GM23338 (cell line): ENCODE measurements around the gene NID2. TPM values are rescaled to one million over a fixed set of nuclear protein-coding genes. Genes with fewer than 3 reads are reported as not detected.

ENCODE experiments used
- ATAC-seq: fragments of 200-7000 bp; cut with Tn5 transposase; 3 replicates; pipeline ENCODE4 v1.9.1; 2020
- DNase-seq: peaks from one replicate; pipeline ENCODE4 v3.0.0-alpha.2; 2015; ENCODE audit warnings: low spot score
- H2AFZ ChIP-seq: fragments of 200-600 bp; sonication (generic); 2 replicates; pipeline ENCODE4 v1.8.0; 2016; ENCODE audit warnings: antibody characterized with exemption, mild to moderate bottlenecking, moderate library complexity
- H3F3A ChIP-seq: fragments of 200-600 bp; sonication (generic); replicated peaks from 2 replicates; pipeline ENCODE4 v1.8.0; 2017; ENCODE audit warnings: antibody characterized with exemption, mixed run types, low read depth
- H3K27ac ChIP-seq: fragments of 200-600 bp; sonication (generic); 2 replicates; pipeline ENCODE4 v1.6.1; 2016; ENCODE audit warnings: low read depth
- H3K27me3 ChIP-seq: fragments of 200-600 bp; sonication (generic); 2 replicates; pipeline ENCODE4 v1.8.0; 2016; ENCODE audit warnings: mild to moderate bottlenecking, mixed run types, moderate library complexity; ENCODE audit not compliant: insufficient read depth
- H3K36me3 ChIP-seq: fragments of 200-600 bp; sonication (generic); 2 replicates; pipeline ENCODE4 v1.8.0; 2016; ENCODE audit warnings: mild to moderate bottlenecking; ENCODE audit not compliant: insufficient read depth
- H3K4me1 ChIP-seq: fragments of 200-600 bp; sonication (generic); 2 replicates; pipeline ENCODE4 v1.8.0; 2016; ENCODE audit warnings: mild to moderate bottlenecking, moderate library complexity; ENCODE audit not compliant: insufficient read depth
- H3K4me2 ChIP-seq: fragments of 200-600 bp; sonication (generic); 2 replicates; pipeline ENCODE4 v1.7.1; 2017; ENCODE audit warnings: mixed run types
- H3K4me3 ChIP-seq: fragments of 200-600 bp; sonication (generic); 2 replicates; pipeline ENCODE4 v1.6.1; 2016; ENCODE audit warnings: mixed run types
- H3K79me2 ChIP-seq: fragments of 200-600 bp; sonication (generic); replicated peaks from 2 replicates; pipeline ENCODE4 v1.8.0; 2017; ENCODE audit warnings: mild to moderate bottlenecking; ENCODE audit not compliant: insufficient read depth
- H3K9me2 ChIP-seq: fragments of 200-600 bp; sonication (generic); 2 replicates; pipeline ENCODE4 v1.8.0; 2017; ENCODE audit not compliant: insufficient read depth
- H4K20me1 ChIP-seq: fragments of 200-600 bp; sonication (generic); replicated peaks from 2 replicates; pipeline ENCODE4 v1.8.0; 2017; ENCODE audit warnings: mild to moderate bottlenecking; ENCODE audit not compliant: insufficient read depth
- H3K27ac Mint-ChIP-seq: 2 replicates; pipeline ENCODE4 v1.8.0; 2020; ENCODE audit warnings: inconsistent platforms, mild to moderate bottlenecking, moderate library complexity, mixed read lengths
- H3K27me3 Mint-ChIP-seq: 3 replicates; pipeline ENCODE4 v1.8.0; 2022; ENCODE audit warnings: low read depth, mild to moderate bottlenecking, moderate library complexity, mixed read lengths, inconsistent platforms; ENCODE audit not compliant: insufficient read depth, poor library complexity
- H3K36me3 Mint-ChIP-seq: 3 replicates; pipeline ENCODE4 v1.8.0; 2021; ENCODE audit warnings: low read depth, mild to moderate bottlenecking, inconsistent platforms, moderate library complexity, mixed read lengths
- H3K4me1 Mint-ChIP-seq: 3 replicates; pipeline ENCODE4 v1.8.0; 2020; ENCODE audit warnings: mild to moderate bottlenecking, inconsistent platforms, mixed read lengths
- H3K4me3 Mint-ChIP-seq: 3 replicates; pipeline ENCODE4 v1.8.0; 2021; ENCODE audit warnings: moderate library complexity, mild to moderate bottlenecking, inconsistent platforms, mixed read lengths
- H3K9me3 Mint-ChIP-seq: 3 replicates; pipeline ENCODE4 v1.8.0; 2020; ENCODE audit warnings: moderate library complexity, mild to moderate bottlenecking, inconsistent platforms, mixed read lengths
- EZH2phosphoT487 ChIP-seq: fragments of 200-600 bp; sonication (generic); IDR thresholded peaks from one replicate; pipeline ENCODE4 v1.8.1; 2018; ENCODE audit warnings: antibody characterized with exemption; ENCODE audit not compliant: unreplicated experiment
- JUNB ChIP-seq: IDR thresholded peaks from one replicate; pipeline ENCODE4 v1.6.1; 2016; ENCODE audit warnings: antibody characterized with exemption; ENCODE audit not compliant: unreplicated experiment
- NANOG ChIP-seq: IDR thresholded peaks from 2 replicates; pipeline ENCODE4 v1.6.1; 2016; ENCODE audit warnings: antibody characterized with exemption, borderline replicate concordance
- ZNF331 ChIP-seq: fragments of 250-450 bp; sonication (Bioruptor Pico); IDR thresholded peaks from 2 replicates; pipeline ENCODE4 v1.5.0; 2020; ENCODE audit warnings: low read depth, mild to moderate bottlenecking, moderate library complexity
- polyA plus RNA-seq: library from polyadenylated mRNA; unstranded; fragments of >200 nt; fragmentation: Nextera tagmentation; extraction: Ambion mirVana; gene quantifications from 2 replicates; pipeline ENCODE4 v1.2.1, GENCODE V29; 2016
- total RNA-seq: library from RNA; depleted of rRNA; stranded (reverse); fragments of >200 nt; shearing (Covaris generic); gene quantifications from 2 replicates; pipeline ENCODE4 v1.2.3, GENCODE V29; 2014
- TF ChIP-seq, protein P1 (sequence below): IDR thresholded peaks from 2 replicates; pipeline ENCODE4 v1.6.1; 2016; ENCODE audit warnings: antibody characterized with exemption
- TF ChIP-seq, protein P2 (sequence below): fragments of 250-450 bp; sonication (Bioruptor Pico); IDR thresholded peaks from 2 replicates; pipeline ENCODE4 v1.5.0; 2020; ENCODE audit warnings: mild to moderate bottlenecking, moderate library complexity
- TF ChIP-seq, protein P3 (sequence below): IDR thresholded peaks from one replicate; pipeline ENCODE4 v1.6.1; 2018; ENCODE audit warnings: antibody characterized with exemption; ENCODE audit not compliant: unreplicated experiment

Gene NID2
- total and polyA plus RNA-seq, 2 experiments from 2014 or later, result 4.3 to 10.4 TPM

DNA sequence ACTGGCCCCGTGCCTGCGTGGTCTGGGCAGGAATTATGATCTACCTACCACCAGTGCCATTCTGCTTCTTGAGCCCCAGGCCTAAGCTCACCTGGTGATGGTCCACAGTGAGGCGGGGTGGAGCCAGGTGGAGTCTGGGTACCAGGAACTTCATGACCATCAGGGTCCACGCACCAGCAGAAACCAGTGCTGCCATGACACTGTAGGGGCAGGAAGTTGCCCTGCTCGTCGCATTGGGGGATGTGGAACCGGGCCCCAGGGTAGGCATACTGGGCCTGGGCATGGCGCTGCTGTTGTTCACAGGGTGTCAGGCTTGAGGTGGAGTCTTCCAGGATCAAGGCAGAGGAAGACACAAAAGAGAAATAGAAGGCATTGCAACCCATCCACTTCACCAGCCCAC, 49.9 kb downstream of the NID2 start:
- Histone ChIP-seq H3K4me3 (no peak overlapping the region), H3K9me2 (0 out of 2 replicates have a peak, but pooled peaks cover 10% of the 10 kb centered on the region), H4K20me1 (no peaks in the 10 kb centered on the region), H3K36me3 (no peaks in the 10 kb centered on the region), H3K27ac (no peak overlapping the region), H3K27me3 (no peaks in the 10 kb centered on the region), H3K79me2 (no peaks in the 10 kb centered on the region), H2AFZ (no peak overlapping the region), H3F3A (no peaks in the 10 kb centered on the region), H3K4me1 (peaks cover 20% of the 10 kb centered on the region), H3K4me2 (no peak overlapping the region)
- H3K27me3 Mint-ChIP-seq, result peaks cover 9% of the 10 kb centered on the region
- no peak overlapping the region for H3K4me3 Mint-ChIP-seq
- H3K36me3 Mint-ChIP-seq, result no peaks in the 10 kb centered on the region
- no peak for TF ChIP-seq NANOG
- TF ChIP-seq ZNF331 (CRISPR knock-in tag), result no peak
- TF ChIP-seq, protein P1, sequence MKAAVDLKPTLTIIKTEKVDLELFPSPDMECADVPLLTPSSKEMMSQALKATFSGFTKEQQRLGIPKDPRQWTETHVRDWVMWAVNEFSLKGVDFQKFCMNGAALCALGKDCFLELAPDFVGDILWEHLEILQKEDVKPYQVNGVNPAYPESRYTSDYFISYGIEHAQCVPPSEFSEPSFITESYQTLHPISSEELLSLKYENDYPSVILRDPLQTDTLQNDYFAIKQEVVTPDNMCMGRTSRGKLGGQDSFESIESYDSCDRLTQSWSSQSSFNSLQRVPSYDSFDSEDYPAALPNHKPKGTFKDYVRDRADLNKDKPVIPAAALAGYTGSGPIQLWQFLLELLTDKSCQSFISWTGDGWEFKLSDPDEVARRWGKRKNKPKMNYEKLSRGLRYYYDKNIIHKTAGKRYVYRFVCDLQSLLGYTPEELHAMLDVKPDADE, result no peak
- TF ChIP-seq EZH2phosphoT487, result no peak
- TF ChIP-seq, protein P2, sequence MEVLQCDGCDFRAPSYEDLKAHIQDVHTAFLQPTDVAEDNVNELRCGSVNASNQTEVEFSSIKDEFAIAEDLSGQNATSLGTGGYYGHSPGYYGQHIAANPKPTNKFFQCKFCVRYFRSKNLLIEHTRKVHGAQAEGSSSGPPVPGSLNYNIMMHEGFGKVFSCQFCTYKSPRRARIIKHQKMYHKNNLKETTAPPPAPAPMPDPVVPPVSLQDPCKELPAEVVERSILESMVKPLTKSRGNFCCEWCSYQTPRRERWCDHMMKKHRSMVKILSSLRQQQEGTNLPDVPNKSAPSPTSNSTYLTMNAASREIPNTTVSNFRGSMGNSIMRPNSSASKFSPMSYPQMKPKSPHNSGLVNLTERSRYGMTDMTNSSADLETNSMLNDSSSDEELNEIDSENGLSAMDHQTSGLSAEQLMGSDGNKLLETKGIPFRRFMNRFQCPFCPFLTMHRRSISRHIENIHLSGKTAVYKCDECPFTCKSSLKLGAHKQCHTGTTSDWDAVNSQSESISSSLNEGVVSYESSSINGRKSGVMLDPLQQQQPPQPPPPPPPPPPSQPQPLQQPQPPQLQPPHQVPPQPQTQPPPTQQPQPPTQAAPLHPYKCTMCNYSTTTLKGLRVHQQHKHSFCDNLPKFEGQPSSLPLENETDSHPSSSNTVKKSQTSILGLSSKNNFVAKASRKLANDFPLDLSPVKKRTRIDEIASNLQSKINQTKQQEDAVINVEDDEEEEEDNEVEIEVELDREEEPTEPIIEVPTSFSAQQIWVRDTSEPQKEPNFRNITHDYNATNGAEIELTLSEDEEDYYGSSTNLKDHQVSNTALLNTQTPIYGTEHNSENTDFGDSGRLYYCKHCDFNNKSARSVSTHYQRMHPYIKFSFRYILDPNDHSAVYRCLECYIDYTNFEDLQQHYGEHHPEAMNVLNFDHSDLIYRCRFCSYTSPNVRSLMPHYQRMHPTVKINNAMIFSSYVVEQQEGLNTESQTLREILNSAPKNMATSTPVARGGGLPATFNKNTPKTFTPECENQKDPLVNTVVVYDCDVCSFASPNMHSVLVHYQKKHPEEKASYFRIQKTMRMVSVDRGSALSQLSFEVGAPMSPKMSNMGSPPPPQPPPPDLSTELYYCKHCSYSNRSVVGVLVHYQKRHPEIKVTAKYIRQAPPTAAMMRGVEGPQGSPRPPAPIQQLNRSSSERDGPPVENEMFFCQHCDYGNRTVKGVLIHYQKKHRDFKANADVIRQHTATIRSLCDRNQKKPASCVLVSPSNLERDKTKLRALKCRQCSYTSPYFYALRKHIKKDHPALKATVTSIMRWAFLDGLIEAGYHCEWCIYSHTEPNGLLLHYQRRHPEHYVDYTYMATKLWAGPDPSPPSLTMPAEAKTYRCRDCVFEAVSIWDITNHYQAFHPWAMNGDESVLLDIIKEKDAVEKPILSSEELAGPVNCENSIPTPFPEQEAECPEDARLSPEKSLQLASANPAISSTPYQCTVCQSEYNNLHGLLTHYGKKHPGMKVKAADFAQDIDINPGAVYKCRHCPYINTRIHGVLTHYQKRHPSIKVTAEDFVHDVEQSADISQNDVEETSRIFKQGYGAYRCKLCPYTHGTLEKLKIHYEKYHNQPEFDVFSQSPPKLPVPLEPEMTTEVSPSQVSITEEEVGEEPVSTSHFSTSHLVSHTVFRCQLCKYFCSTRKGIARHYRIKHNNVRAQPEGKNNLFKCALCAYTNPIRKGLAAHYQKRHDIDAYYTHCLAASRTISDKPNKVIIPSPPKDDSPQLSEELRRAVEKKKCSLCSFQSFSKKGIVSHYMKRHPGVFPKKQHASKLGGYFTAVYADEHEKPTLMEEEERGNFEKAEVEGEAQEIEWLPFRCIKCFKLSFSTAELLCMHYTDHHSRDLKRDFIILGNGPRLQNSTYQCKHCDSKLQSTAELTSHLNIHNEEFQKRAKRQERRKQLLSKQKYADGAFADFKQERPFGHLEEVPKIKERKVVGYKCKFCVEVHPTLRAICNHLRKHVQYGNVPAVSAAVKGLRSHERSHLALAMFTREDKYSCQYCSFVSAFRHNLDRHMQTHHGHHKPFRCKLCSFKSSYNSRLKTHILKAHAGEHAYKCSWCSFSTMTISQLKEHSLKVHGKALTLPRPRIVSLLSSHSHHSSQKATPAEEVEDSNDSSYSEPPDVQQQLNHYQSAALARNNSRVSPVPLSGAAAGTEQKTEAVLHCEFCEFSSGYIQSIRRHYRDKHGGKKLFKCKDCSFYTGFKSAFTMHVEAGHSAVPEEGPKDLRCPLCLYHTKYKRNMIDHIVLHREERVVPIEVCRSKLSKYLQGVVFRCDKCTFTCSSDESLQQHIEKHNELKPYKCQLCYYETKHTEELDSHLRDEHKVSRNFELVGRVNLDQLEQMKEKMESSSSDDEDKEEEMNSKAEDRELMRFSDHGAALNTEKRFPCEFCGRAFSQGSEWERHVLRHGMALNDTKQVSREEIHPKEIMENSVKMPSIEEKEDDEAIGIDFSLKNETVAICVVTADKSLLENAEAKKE (CRISPR knock-in tag), result no peak
- TF ChIP-seq JUNB, result no peak
- TF ChIP-seq, protein P3, sequence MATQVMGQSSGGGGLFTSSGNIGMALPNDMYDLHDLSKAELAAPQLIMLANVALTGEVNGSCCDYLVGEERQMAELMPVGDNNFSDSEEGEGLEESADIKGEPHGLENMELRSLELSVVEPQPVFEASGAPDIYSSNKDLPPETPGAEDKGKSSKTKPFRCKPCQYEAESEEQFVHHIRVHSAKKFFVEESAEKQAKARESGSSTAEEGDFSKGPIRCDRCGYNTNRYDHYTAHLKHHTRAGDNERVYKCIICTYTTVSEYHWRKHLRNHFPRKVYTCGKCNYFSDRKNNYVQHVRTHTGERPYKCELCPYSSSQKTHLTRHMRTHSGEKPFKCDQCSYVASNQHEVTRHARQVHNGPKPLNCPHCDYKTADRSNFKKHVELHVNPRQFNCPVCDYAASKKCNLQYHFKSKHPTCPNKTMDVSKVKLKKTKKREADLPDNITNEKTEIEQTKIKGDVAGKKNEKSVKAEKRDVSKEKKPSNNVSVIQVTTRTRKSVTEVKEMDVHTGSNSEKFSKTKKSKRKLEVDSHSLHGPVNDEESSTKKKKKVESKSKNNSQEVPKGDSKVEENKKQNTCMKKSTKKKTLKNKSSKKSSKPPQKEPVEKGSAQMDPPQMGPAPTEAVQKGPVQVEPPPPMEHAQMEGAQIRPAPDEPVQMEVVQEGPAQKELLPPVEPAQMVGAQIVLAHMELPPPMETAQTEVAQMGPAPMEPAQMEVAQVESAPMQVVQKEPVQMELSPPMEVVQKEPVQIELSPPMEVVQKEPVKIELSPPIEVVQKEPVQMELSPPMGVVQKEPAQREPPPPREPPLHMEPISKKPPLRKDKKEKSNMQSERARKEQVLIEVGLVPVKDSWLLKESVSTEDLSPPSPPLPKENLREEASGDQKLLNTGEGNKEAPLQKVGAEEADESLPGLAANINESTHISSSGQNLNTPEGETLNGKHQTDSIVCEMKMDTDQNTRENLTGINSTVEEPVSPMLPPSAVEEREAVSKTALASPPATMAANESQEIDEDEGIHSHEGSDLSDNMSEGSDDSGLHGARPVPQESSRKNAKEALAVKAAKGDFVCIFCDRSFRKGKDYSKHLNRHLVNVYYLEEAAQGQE, result no peak
- ATAC-seq, result no peak
- H3K9me3 Mint-ChIP-seq, result peaks cover 4% of the 10 kb centered on the region; the same call in 1 of the 3 replicates
- peaks cover 44% of the 10 kb centered on the region for H3K4me1 Mint-ChIP-seq
- no peak for DNase-seq
- H3K27ac Mint-ChIP-seq, result no peak overlapping the region
